Heart left ventricle (tissue), 16 donors: Measurements from ENCODE around the gene SLC22A23. TPM values are rescaled to one million over a fixed set of nuclear protein-coding genes. Genes with fewer than 3 reads are reported as not detected.

ENCODE experiments used
- ATAC-seq, 4 donors: fragments of 200-7000 bp; cut with Tn5 transposase; one replicate each; pipeline ENCODE4 v1.9.1; 2020 to 2022; ENCODE audit warnings: moderate library complexity in 4 of 4, mild to moderate bottlenecking in 3 of 4, moderate number of reproducible peaks in 1 of 4
- DNase-seq, 5 donors: peaks; one replicate each; pipeline ENCODE4 v3.0.0-alpha.2; 2020
- H3K27ac ChIP-seq, 12 donors: fragments of 200-600 bp; sonication (generic) in 4 of 12; one replicate each; pipeline versions ENCODE4 v1.5.0 to v1.8.0; 2016 to 2022; ENCODE audit warnings: mild to moderate bottlenecking in 2 of 12
- H3K27me3 ChIP-seq, 9 donors: fragments of 200-600 bp; sonication (generic) in 2 of 9; one replicate each; pipeline versions ENCODE4 v1.5.1 to v1.8.0; 2016 to 2022; ENCODE audit warnings: mild to moderate bottlenecking in 3 of 9
- H3K36me3 ChIP-seq, 9 donors: fragments of 200-600 bp; sonication (generic) in 2 of 9; one replicate each; pipeline versions ENCODE4 v1.5.0 to v1.8.0; 2018 to 2022; ENCODE audit warnings: mild to moderate bottlenecking in 2 of 9
- H3K4me1 ChIP-seq, 12 donors: fragments of 200-600 bp; sonication (generic) in 4 of 12; one replicate each; pipeline versions ENCODE4 v1.5.0 to v1.8.0; 2016 to 2022; ENCODE audit warnings: mild to moderate bottlenecking in 3 of 12
- H3K4me3 ChIP-seq, 12 donors: fragments of 200-600 bp; sonication (generic) in 4 of 12; one replicate each; pipeline versions ENCODE4 v1.5.0 to v1.8.0; 2017 to 2022; ENCODE audit warnings: mild to moderate bottlenecking in 9 of 12, moderate library complexity in 4 of 12
- H3K9me3 ChIP-seq, 12 donors: fragments of 200-600 bp; sonication (generic) in 4 of 12; one replicate each; pipeline versions ENCODE4 v1.5.0 to v1.8.0; 2016 to 2022; ENCODE audit warnings: mild to moderate bottlenecking in 1 of 12
- POLR2A ChIP-seq, 2 donors: fragments of 450-650 bp; IDR thresholded peaks; one replicate each; pipeline ENCODE4 v1.6.1; 2017; ENCODE audit warnings: antibody characterized with exemption in 2 of 2, mild to moderate bottlenecking in 2 of 2, moderate library complexity in 2 of 2
- WGBS, 4 donors: extraction: QIAGEN DNeasy Blood & Tissue Kit in 2 of 4; methylation state at CpG; one replicate each; pipeline versions ENCODE4 v1.1.5 to v1.1.7; 2013 to 2018; 5-methylcytosine and 5-hydroxymethylcytosine counted together
- intact Hi-C, 10 donors: fragments of 100-400 bp; cut with DNase I; formaldehyde crosslinking; loops; one replicate each; pipeline versions ENCODE4 v1.11.1 to v1.14.2; 2022
- polyA plus RNA-seq, 2 donors: library from polyadenylated mRNA; stranded (reverse); fragments of 200-250 nt; gene quantifications; one replicate each; pipeline ENCODE4 v1.2.3, GENCODE V29; 2013
- total RNA-seq, 9 donors: library from RNA; depleted of rRNA in 2 of 9; stranded (reverse); fragments of >200 nt in 2 of 9; fragmentation: NEBNext Ultra II Directional in 3 of 9; extraction: Animal tissue kit (Norgen Biotek cat#: 25700) in 3 of 9; gene quantifications; one replicate each; pipeline versions ENCODE4 v1.1.0 to v1.2.4, GENCODE V29; 2016 to 2023
- TF ChIP-seq, protein P1 (sequence below), 12 donors: fragments of 200-600 bp; sonication (generic) in 4 of 12; IDR thresholded peaks; one replicate each; pipeline versions ENCODE4 v1.5.0 to v1.8.0; 2018 to 2022; ENCODE audit warnings: antibody characterized with exemption in 12 of 12, mild to moderate bottlenecking in 5 of 12
- donor health status: ischemic (EF 13 %, LVEDD 7.1; RV severe dilation, severe dysfunction).
- donor health status: healthy with polysubstance abuse.
- donor health status: DM: no; HTN: yes; CAD: no.
- donor health status: DM: no; HTN: no; CAD: no.
- donor health status: ischemic (EF 25% LVEDD 6.9; RV normal size, moderate dysfunction).
- donor health status: ischemic (EF 25% LVEDD 5.7; RV mildly dilated, moderate dysfunction).
- donor health status: healthy.
- donor health status: DM: yes; HTN: yes; CAD: no.
- donor health status: ischemic (EF 35%, LVEDD 5.7; RV mildly dilated, moderate dysfunction).
- donor health status: nonischemic (EF 11% LVEDD 7.7; RV severe dilation, severe dysfunction).
- donor health status: DM: yes; HTN: yes; CAD: no.
- donor health status: PGD.
- donor health status: ischemic (EF 29% LVEDD 5.4; RV normal size, mild dysfunction).
- donor health status: nonischemic (EF 23%, LVEDD 6.1; RV moderate dilation, normal function).

The SLC22A23 gene
- total and polyA plus RNA-seq, 11 donors = 2.9 to 12.4 (median 5.2) TPM

GRCh38 chr6:3339811-3340210, 117.0 kb downstream of the SLC22A23 start:
- 81 to 95% (median 90%) methylated on average over 5 of the region's 5 CpGs for WGBS, 4 donors
- TF ChIP-seq POLR2A (IDR thresholded peaks at IDR 0.05) = no peak
- TF ChIP-seq, protein P1, sequence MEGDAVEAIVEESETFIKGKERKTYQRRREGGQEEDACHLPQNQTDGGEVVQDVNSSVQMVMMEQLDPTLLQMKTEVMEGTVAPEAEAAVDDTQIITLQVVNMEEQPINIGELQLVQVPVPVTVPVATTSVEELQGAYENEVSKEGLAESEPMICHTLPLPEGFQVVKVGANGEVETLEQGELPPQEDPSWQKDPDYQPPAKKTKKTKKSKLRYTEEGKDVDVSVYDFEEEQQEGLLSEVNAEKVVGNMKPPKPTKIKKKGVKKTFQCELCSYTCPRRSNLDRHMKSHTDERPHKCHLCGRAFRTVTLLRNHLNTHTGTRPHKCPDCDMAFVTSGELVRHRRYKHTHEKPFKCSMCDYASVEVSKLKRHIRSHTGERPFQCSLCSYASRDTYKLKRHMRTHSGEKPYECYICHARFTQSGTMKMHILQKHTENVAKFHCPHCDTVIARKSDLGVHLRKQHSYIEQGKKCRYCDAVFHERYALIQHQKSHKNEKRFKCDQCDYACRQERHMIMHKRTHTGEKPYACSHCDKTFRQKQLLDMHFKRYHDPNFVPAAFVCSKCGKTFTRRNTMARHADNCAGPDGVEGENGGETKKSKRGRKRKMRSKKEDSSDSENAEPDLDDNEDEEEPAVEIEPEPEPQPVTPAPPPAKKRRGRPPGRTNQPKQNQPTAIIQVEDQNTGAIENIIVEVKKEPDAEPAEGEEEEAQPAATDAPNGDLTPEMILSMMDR (IDR thresholded peaks at IDR 0.05) = no peak
- Histone ChIP-seq H3K4me1 (peaks cover 0 to 29% (median 3%) of the 10 kb centered on the region in 12 donors), H3K27me3 (no peaks in the 10 kb centered on the region), H3K36me3 (no peaks in the 10 kb centered on the region), H3K27ac (no peak overlapping the region), H3K4me3 (no peak overlapping the region), H3K9me3 (no peaks in the 10 kb centered on the region)
- ATAC-seq (no peak), DNase-seq (no peak)
- intact Hi-C loops = no loop called here

- 45 to 80% (median 75%) methylated on average over 10 to 15 of the region's 15 CpGs for WGBS, 4 donors
- Histone ChIP-seq H3K27me3 (no peaks in the 10 kb centered on the region), H3K9me3 (no peaks in the 10 kb centered on the region), H3K36me3 (no peaks in the 10 kb centered on the region), H3K4me3 (no peak overlapping the region), H3K27ac (no peak overlapping the region), H3K4me1 (peaks cover 0 to 38% (median 7%) of the 10 kb centered on the region in 12 donors)
- ATAC-seq (peak in 2 of 4 donors; percentile 44 to 55), DNase-seq (no peak)
- intact Hi-C loops = no loop called here
- TF ChIP-seq, protein P1 (IDR thresholded peaks at IDR 0.05) = no peak
- TF ChIP-seq POLR2A (IDR thresholded peaks at IDR 0.05) = no peak
These were observed 119.1 kb downstream of the SLC22A23 start for GRCh38 chr6:3337521-3338350.

- DNase-seq (no peak), ATAC-seq (no peak)
- 88 to 96% (median 96%) methylated on average over 5 of the region's 5 CpGs for WGBS, 4 donors
- Histone ChIP-seq H3K27ac (no peak overlapping the region), H3K4me1 (peaks cover 0 to 38% (median 7%) of the 10 kb centered on the region in 12 donors), H3K36me3 (no peaks in the 10 kb centered on the region), H3K27me3 (no peaks in the 10 kb centered on the region), H3K4me3 (no peak overlapping the region), H3K9me3 (no peaks in the 10 kb centered on the region)
- intact Hi-C loops = no loop called here
- TF ChIP-seq, protein P1 (IDR thresholded peaks at IDR 0.05) = no peak
- no peak for TF ChIP-seq POLR2A (IDR thresholded peaks at IDR 0.05)
These were observed 119.9 kb downstream of the SLC22A23 start for GRCh38 chr6:3336859-3337515.

- ATAC-seq (no peak), DNase-seq (no peak)
- TF ChIP-seq POLR2A (IDR thresholded peaks at IDR 0.05) = no peak
- TF ChIP-seq, protein P1 (IDR thresholded peaks at IDR 0.05) = no peak
- Histone ChIP-seq H3K36me3 (no peaks in the 10 kb centered on the region), H3K4me1 (peaks cover 0 to 32% (median 7%) of the 10 kb centered on the region in 12 donors), H3K27ac (no peak overlapping the region), H3K27me3 (no peaks in the 10 kb centered on the region), H3K4me3 (no peak overlapping the region), H3K9me3 (no peaks in the 10 kb centered on the region)
- intact Hi-C loops = no loop called here
- WGBS, 4 donors = 86 to 96% (median 91%) methylated on average over 11 of the region's 11 CpGs
These were observed 120.6 kb downstream of the SLC22A23 start for GRCh38 chr6:3336066-3336786.
